Activated CD4-positive, alpha-beta T cell treated with anti-CD3 and anti-CD28 coated beads for 24 hours (primary cell): Measurements from ENCODE around the gene TSPAN13.

Experiments
- DNase-seq, 2 donors: peaks; one replicate each; pipeline ENCODE4 v3.0.0-alpha.2; 2020; ENCODE audit warnings: low read depth in 2 of 2

TSPAN13 gene

GRCh38 chr7:16753102-16753931 lies at the start of gene TSPAN13:
TSS of gene TSPAN13 (plus strand) at chr7:16753755. CDS start at chr7:16753968, 213 bp downstream.
- DNase-seq, result peak in 1 of 2 donors; percentile 59

GRCh38 chr7:16708511-16708910 lies 45.0 kb upstream of the TSPAN13 start:
- no peak for DNase-seq

GRCh38 chr7:16708980-16709379 lies 44.6 kb upstream of the TSPAN13 start:
- DNase-seq, result no peak

- no peak for DNase-seq
Observed at GRCh38 chr7:16710651-16711050, 42.9 kb upstream of the TSPAN13 start.

- no peak for DNase-seq
Observed at GRCh38 chr7:16711730-16712129, 41.8 kb upstream of the TSPAN13 start.

GRCh38 chr7:16712916-16713315 lies 40.6 kb upstream of the TSPAN13 start:
- DNase-seq, result no peak

GRCh38 chr7:16715928-16716327 lies 37.6 kb upstream of the TSPAN13 start:
- DNase-seq, result no peak

- DNase-seq, result no peak
Observed at GRCh38 chr7:16718111-16718656, 35.4 kb upstream of the TSPAN13 start.

GRCh38 chr7:16719699-16720098 lies 33.9 kb upstream of the TSPAN13 start:
- DNase-seq, result no peak

- no peak for DNase-seq
Observed at GRCh38 chr7:16721541-16721940, 32.0 kb upstream of the TSPAN13 start.

- DNase-seq, result no peak
Observed at GRCh38 chr7:16724344-16724743, 29.2 kb upstream of the TSPAN13 start.

- DNase-seq, result no peak
Observed at GRCh38 chr7:16726189-16726588, 27.4 kb upstream of the TSPAN13 start.

- DNase-seq, result no peak
Observed at GRCh38 chr7:16727736-16728135, 25.8 kb upstream of the TSPAN13 start.

- DNase-seq, result no peak
Observed at GRCh38 chr7:16728811-16729210, 24.7 kb upstream of the TSPAN13 start.

- no peak for DNase-seq
Observed at GRCh38 chr7:16729541-16729940, 24.0 kb upstream of the TSPAN13 start.

- no peak for DNase-seq
Observed at GRCh38 chr7:16730937-16731336, 22.6 kb upstream of the TSPAN13 start.

- no peak for DNase-seq
Observed at GRCh38 chr7:16732828-16733227, 20.7 kb upstream of the TSPAN13 start.

- DNase-seq, result no peak
Observed at GRCh38 chr7:16734148-16734726, 19.3 kb upstream of the TSPAN13 start.

- no peak for DNase-seq
Observed at GRCh38 chr7:16735020-16735419, 18.5 kb upstream of the TSPAN13 start.

- DNase-seq, result no peak
Observed at GRCh38 chr7:16738011-16738688, 15.4 kb upstream of the TSPAN13 start.

GRCh38 chr7:16739863-16740622 lies 13.5 kb upstream of the TSPAN13 start:
- no peak for DNase-seq

- DNase-seq, result no peak
Observed at GRCh38 chr7:16740623-16740953, 13.0 kb upstream of the TSPAN13 start.
